Uterus (tissue), 2 donors: ENCODE data around the gene SERPINB2.

Experiments
- CTCF ChIP-seq, 4 experiments: fragments of 200-600 bp in 2 of 4; fragments of 450-650 bp in 2 of 4; sonication (generic) in 2 of 4; IDR thresholded peaks; one replicate each; pipeline ENCODE4 v1.5.1; 2016 to 2019; ENCODE audit warnings: antibody characterized with exemption in 4 of 4, mild to moderate bottlenecking in 2 of 4, moderate library complexity in 1 of 4
- POLR2A ChIP-seq, 2 donors: fragments of 450-650 bp; IDR thresholded peaks; one replicate each; pipeline ENCODE4 v1.6.1; 2016; ENCODE audit warnings: antibody characterized with exemption in 2 of 2, mild to moderate bottlenecking in 1 of 2, moderate library complexity in 1 of 2

GRCh38 chr18:63947051-63947790 lies 59.7 kb downstream of the SERPINB2 start:
- no peak for TF ChIP-seq CTCF (IDR thresholded peaks at IDR 0.05)
- TF ChIP-seq POLR2A (IDR thresholded peaks at IDR 0.05): no peak
